SK-N-SH treated with all-trans-retinoic acid at 6 μM for 48 hours (cell line): Measurements from ENCODE around the gene CDH4.

ENCODE experiments used
- ATAC-seq: fragments of 200-7000 bp; cut with Tn5 transposase; 3 replicates; pipeline ENCODE4 v1.9.1; 2020; ENCODE audit warnings: mild to moderate bottlenecking, moderate library complexity
- ARNTL ChIP-seq: fragments of 450-650 bp; formaldehyde crosslinking; IDR thresholded peaks from 2 replicates; pipeline ENCODE4 v1.5.0; 2020; ENCODE audit warnings: low read depth, mild to moderate bottlenecking, moderate library complexity, borderline replicate concordance
- BACH2 ChIP-seq: fragments of 250-450 bp; sonication (Bioruptor Pico); IDR thresholded peaks from 2 replicates; pipeline ENCODE4 v1.9.0; 2021; ENCODE audit warnings: mild to moderate bottlenecking, borderline replicate concordance
- CSDC2 ChIP-seq: fragments of 250-450 bp; sonication (Bioruptor Pico); IDR thresholded peaks from 2 replicates; pipeline ENCODE4 v1.5.0; 2020; ENCODE audit warnings: mild to moderate bottlenecking, moderate library complexity
- CSRNP3 ChIP-seq: fragments of 250-450 bp; sonication (Bioruptor Pico); IDR thresholded peaks from 2 replicates; pipeline ENCODE4 v1.5.1; 2021; ENCODE audit warnings: mild to moderate bottlenecking, moderate library complexity
- ESRRG ChIP-seq: fragments of 250-450 bp; sonication (Bioruptor Pico); IDR thresholded peaks from 2 replicates; pipeline ENCODE4 v1.6.1; 2021; ENCODE audit warnings: mild to moderate bottlenecking
- GLIS3 ChIP-seq: fragments of 250-450 bp; sonication (Bioruptor Pico); IDR thresholded peaks from 2 replicates; pipeline ENCODE4 v1.5.0; 2020; ENCODE audit warnings: mild to moderate bottlenecking, moderate library complexity
- ISL1 ChIP-seq: fragments of 250-450 bp; sonication (Bioruptor Pico); IDR thresholded peaks from 2 replicates; pipeline ENCODE4 v2.1.2; 2022; ENCODE audit warnings: mild to moderate bottlenecking, moderate library complexity
- OSR1 ChIP-seq: fragments of 250-450 bp; sonication (Bioruptor Pico); IDR thresholded peaks from 2 replicates; pipeline ENCODE4 v1.8.0; 2022; ENCODE audit warnings: moderate library complexity, mild to moderate bottlenecking, inconsistent platforms
- PATZ1 ChIP-seq: fragments of 250-450 bp; sonication (Bioruptor Pico); IDR thresholded peaks from 2 replicates; pipeline ENCODE4 v1.8.0; 2020; ENCODE audit warnings: mild to moderate bottlenecking, moderate library complexity, borderline replicate concordance
- POU6F1 ChIP-seq: fragments of 250-450 bp; sonication (Bioruptor Pico); IDR thresholded peaks from 2 replicates; pipeline ENCODE4 v1.8.0; 2021; ENCODE audit warnings: low read depth, mild to moderate bottlenecking, moderate library complexity, borderline replicate concordance
- PPARA ChIP-seq: fragments of 250-450 bp; sonication (Bioruptor Pico); IDR thresholded peaks from 2 replicates; pipeline ENCODE4 v1.5.0; 2020; ENCODE audit warnings: mild to moderate bottlenecking, borderline replicate concordance
- RARB ChIP-seq: fragments of 250-450 bp; sonication (Bioruptor Pico); IDR thresholded peaks from 2 replicates; pipeline ENCODE4 v1.8.0; 2021; ENCODE audit warnings: mild to moderate bottlenecking, moderate library complexity
- SNAI2 ChIP-seq: fragments of 250-450 bp; sonication (Bioruptor Pico); IDR thresholded peaks from 2 replicates; pipeline ENCODE4 v1.5.0; 2020; ENCODE audit warnings: mild to moderate bottlenecking, moderate library complexity
- TCF4 ChIP-seq: fragments of 250-450 bp; sonication (Bioruptor Pico); IDR thresholded peaks from 2 replicates; pipeline ENCODE4 v1.8.0; 2021; ENCODE audit warnings: mild to moderate bottlenecking, moderate library complexity, borderline replicate concordance
- TOX ChIP-seq: fragments of 250-450 bp; sonication (Bioruptor Pico); IDR thresholded peaks from 2 replicates; pipeline ENCODE4 v1.8.0; 2021; ENCODE audit warnings: mild to moderate bottlenecking, moderate library complexity, borderline replicate concordance
- ZC3H10 ChIP-seq: fragments of 250-450 bp; sonication (Bioruptor Pico); IDR thresholded peaks from 2 replicates; pipeline ENCODE4 v1.5.1; 2021; ENCODE audit warnings: mild to moderate bottlenecking, moderate library complexity
- ZFP3 ChIP-seq: fragments of 250-450 bp; sonication (Bioruptor Pico); IDR thresholded peaks from 2 replicates; pipeline ENCODE4 v1.5.0; 2020; ENCODE audit warnings: mild to moderate bottlenecking, moderate library complexity
- ZFP30 ChIP-seq: fragments of 450-650 bp; formaldehyde crosslinking; IDR thresholded peaks from 2 replicates; pipeline ENCODE4 v1.5.0; 2022; ENCODE audit warnings: mild to moderate bottlenecking, moderate library complexity
- ZNF565 ChIP-seq: fragments of 450-650 bp; formaldehyde crosslinking; conservative IDR thresholded peaks from 2 replicates; pipeline ENCODE4 v1.5.0; 2020; ENCODE audit warnings: low read depth, mild to moderate bottlenecking, moderate library complexity
- ZNF70 ChIP-seq: fragments of 450-650 bp; formaldehyde crosslinking; IDR thresholded peaks from 2 replicates; pipeline ENCODE4 v1.5.0; 2020; ENCODE audit warnings: mild to moderate bottlenecking, moderate library complexity
- ZNF8 ChIP-seq: fragments of 450-650 bp; formaldehyde crosslinking; IDR thresholded peaks from 2 replicates; pipeline ENCODE4 v1.5.0; 2020; ENCODE audit warnings: mild to moderate bottlenecking, moderate library complexity

CDH4 gene

GRCh38 chr20:61652146-61652545 is 400.1 kb downstream of the CDH4 start:
- TF ChIP-seq TOX (CRISPR knock-in tag) (no peak), ZNF8 (CRISPR knock-in tag) (no peak), ZC3H10 (CRISPR knock-in tag) (no peak), ZNF70 (no peak), ESRRG (CRISPR knock-in tag) (no peak), GLIS3 (CRISPR knock-in tag) (no peak)
- no peak for ATAC-seq

GRCh38 chr20:61654726-61655125 is 402.7 kb downstream of the CDH4 start:
- TF ChIP-seq BACH2 (CRISPR knock-in tag) (no peak), ZNF8 (CRISPR knock-in tag) (no peak), CSRNP3 (no peak), ZFP30 (CRISPR knock-in tag) (no peak), GLIS3 (CRISPR knock-in tag) (no peak), PATZ1 (CRISPR knock-in tag) (no peak), OSR1 (CRISPR knock-in tag) (no peak), POU6F1 (no peak), PPARA (no peak)
- ATAC-seq, result no peak

- TF ChIP-seq ZNF70, result no peak
- no peak for TF ChIP-seq TCF4 (CRISPR knock-in tag)
- TF ChIP-seq ZFP3 (CRISPR knock-in tag), result no peak
- TF ChIP-seq TOX (CRISPR knock-in tag), result no peak
- TF ChIP-seq PPARA, result no peak
- TF ChIP-seq PATZ1 (CRISPR knock-in tag), result no peak
- TF ChIP-seq ZNF8 (CRISPR knock-in tag), result no peak
- no peak for TF ChIP-seq CSDC2 (CRISPR knock-in tag)
- TF ChIP-seq ISL1 (CRISPR knock-in tag), result no peak
- no peak for TF ChIP-seq GLIS3 (CRISPR knock-in tag)
- TF ChIP-seq ARNTL (CRISPR knock-in tag), result no peak
- no peak for TF ChIP-seq ZFP30 (CRISPR knock-in tag)
- no peak for TF ChIP-seq ESRRG (CRISPR knock-in tag)
- TF ChIP-seq RARB (CRISPR knock-in tag), result no peak
Observed at GRCh38 chr20:61655591-61655990, 403.5 kb downstream of the CDH4 start.

GRCh38 chr20:61656198-61656597 is 404.1 kb downstream of the CDH4 start:
- TF ChIP-seq POU6F1 (no peak), CSRNP3 (no peak), TOX (CRISPR knock-in tag) (no peak), ARNTL (CRISPR knock-in tag) (no peak), BACH2 (CRISPR knock-in tag) (no peak), ZNF70 (no peak), TCF4 (CRISPR knock-in tag) (no peak), SNAI2 (no peak), ZC3H10 (CRISPR knock-in tag) (no peak), ZFP30 (CRISPR knock-in tag) (no peak), ZNF8 (CRISPR knock-in tag) (no peak), PPARA (no peak), RARB (CRISPR knock-in tag) (no peak), GLIS3 (CRISPR knock-in tag) (no peak), ZNF565 (CRISPR knock-in tag) (no peak), OSR1 (CRISPR knock-in tag) (no peak), ZFP3 (CRISPR knock-in tag) (no peak), ESRRG (CRISPR knock-in tag) (no peak)
- no peak for ATAC-seq

More at GRCh38 chr20:61655591-61655990, 403.5 kb downstream of the CDH4 start:
- no peak for ATAC-seq
